HCT116 (cell line): ENCODE data around the gene CCDC8. TPM values are rescaled to one million over a fixed set of nuclear protein-coding genes. Genes with fewer than 3 reads are reported as not detected.

Source experiments
- ATAC-seq: fragments of 200-7000 bp; cut with Tn5 transposase; 2 replicates; pipeline ENCODE4 v1.9.1; 2020; ENCODE audit warnings: mild to moderate bottlenecking, moderate library complexity
- BruUV-seq: library from RNA; stranded (reverse); fragments of 400-500 nt; replicated peaks from 2 replicates; lab custom pipeline; 2021; lab: Mats Ljungman, UMichigan
- CTCF ChIA-PET: fragments of 300-600 bp; sonication (Branson Sonifier 250); formaldehyde crosslinking; loops from one replicate; lab custom pipeline; 2021; ENCODE audit warnings: antibody characterized with exemption; lab: Charles Lee
- POLR2A ChIA-PET: fragments of 300-600, 350-600 bp; sonication (Branson Sonifier 250); formaldehyde crosslinking; loops from one replicate; lab custom pipeline; 2021; ENCODE audit warnings: antibody characterized with exemption; lab: Charles Lee
- RAD21 ChIA-PET, 2 experiments: fragments of 300-600 bp; sonication (Branson Sonifier 250); formaldehyde crosslinking; loops; one replicate each; lab custom pipeline; 2023; ENCODE audit warnings: low total read pairs in 2 of 2; ENCODE audit not compliant: uncharacterized antibody in 2 of 2, unreplicated experiment in 2 of 2, low non-redundant PET in 1 of 2; lab: Charles Lee
- DNase-seq: peaks from one replicate; pipeline ENCODE4 v3.0.0-alpha.2; 2010; ENCODE audit warnings: low read depth, low spot score
- H2AFZ ChIP-seq: fragments of 200-600 bp; shearing (Covaris generic), sonication (generic); 2 replicates; pipeline ENCODE4 v1.6.1; 2017; ENCODE audit warnings: low read depth, mixed run types, mixed read lengths, antibody characterized with exemption, low read length; ENCODE audit not compliant: poor library complexity, severe bottlenecking
- H3K27ac ChIP-seq: 2 replicates; pipeline ENCODE4 v1.5.1; 2012; ENCODE audit warnings: low read depth, low read length
- H3K27me3 ChIP-seq: fragments of 200-600 bp; sonication (generic); 2 replicates; pipeline ENCODE4 v1.6.1; 2016; ENCODE audit warnings: mixed run types, low read length, mixed read lengths; ENCODE audit not compliant: insufficient read depth
- H3K36me3 ChIP-seq, 2 experiments: fragments of 200-500 bp in 1 of 2; fragments of 200-600 bp in 1 of 2; sonication (Bioruptor generic) in 1 of 2; sonication (generic) in 1 of 2; 2 replicates each; pipeline versions ENCODE4 v1.5.1 to v1.6.1; 2014 to 2016; ENCODE audit warnings: low read length in 2 of 2, inconsistent platforms in 1 of 2, mixed read lengths in 1 of 2, mixed run types in 1 of 2; ENCODE audit not compliant: insufficient read depth in 2 of 2, control insufficient read depth in 1 of 2
- H3K4me1 ChIP-seq, 2 experiments: fragments of 200-600 bp in 1 of 2; sonication (generic) in 1 of 2; 2 replicates each; pipeline versions ENCODE4 v1.5.1 to v1.6.1; 2012 to 2017; ENCODE audit warnings: low read length in 2 of 2, inconsistent platforms in 1 of 2, mild to moderate bottlenecking in 1 of 2, mixed read lengths in 1 of 2, mixed run types in 1 of 2, moderate library complexity in 1 of 2; ENCODE audit not compliant: insufficient read depth in 2 of 2, control insufficient read depth in 1 of 2
- H3K4me2 ChIP-seq: fragments of 200-600 bp; sonication (generic); 2 replicates; pipeline ENCODE4 v1.6.1; 2017; ENCODE audit warnings: mixed run types, low read length, mixed read lengths
- H3K4me3 ChIP-seq, 2 experiments: fragments of 200-600 bp in 1 of 2; sonication (generic) in 1 of 2; replicated peaks in 1 of 2; 2 replicates each; pipeline ENCODE4 v1.5.1; 2011 to 2016; ENCODE audit warnings: low read length in 2 of 2, control low read depth in 1 of 2, low read depth in 1 of 2, mild to moderate bottlenecking in 1 of 2, mixed read lengths in 1 of 2, mixed run types in 1 of 2
- H3K79me2 ChIP-seq: fragments of 200-600 bp; sonication (generic); 2 replicates; pipeline ENCODE4 v1.6.1; 2017; ENCODE audit warnings: mild to moderate bottlenecking, mixed run types, low read length, moderate library complexity, mixed read lengths; ENCODE audit not compliant: insufficient read depth
- H3K9ac ChIP-seq: fragments of 200-600 bp; sonication (generic); 2 replicates; pipeline ENCODE4 v1.6.1; 2016; ENCODE audit warnings: low read length, mixed read lengths
- H3K9me2 ChIP-seq: fragments of 200-600 bp; sonication (generic), shearing (Covaris generic); 2 replicates; pipeline ENCODE4 v1.6.1; 2017; ENCODE audit warnings: mixed run types, mild to moderate bottlenecking, moderate library complexity; ENCODE audit not compliant: insufficient read depth
- H3K9me3 ChIP-seq, 2 experiments: fragments of 200-500 bp in 1 of 2; fragments of 200-600 bp in 1 of 2; sonication (Bioruptor generic) in 1 of 2; sonication (generic) in 1 of 2; 2 replicates each; pipeline ENCODE4 v1.6.1; 2014 to 2017; ENCODE audit warnings: low read length in 2 of 2, mixed read lengths in 2 of 2, inconsistent platforms in 1 of 2, low read depth in 1 of 2, mild to moderate bottlenecking in 1 of 2, mixed run types in 1 of 2, moderate library complexity in 1 of 2; ENCODE audit not compliant: control insufficient read depth in 1 of 2, insufficient read depth in 1 of 2
- H4K20me1 ChIP-seq: fragments of 200-600 bp; sonication (generic), shearing (Covaris generic); 2 replicates; pipeline ENCODE4 v1.6.1; 2017; ENCODE audit warnings: mixed run types, mild to moderate bottlenecking, moderate library complexity; ENCODE audit not compliant: insufficient read depth
- CBX3 ChIP-seq: IDR thresholded peaks from 2 replicates; pipeline ENCODE4 v1.6.1; 2012; ENCODE audit warnings: low read depth
- CEBPB ChIP-seq: IDR thresholded peaks from 2 replicates; pipeline ENCODE4 v1.6.1; 2012; ENCODE audit warnings: low read depth
- EGR1 ChIP-seq: IDR thresholded peaks from 2 replicates; pipeline ENCODE4 v1.6.1; 2012; ENCODE audit warnings: low read depth
- EZH2 ChIP-seq: fragments of 200-600 bp; sonication (generic); IDR thresholded peaks from 2 replicates; pipeline ENCODE4 v1.6.1; 2017; ENCODE audit warnings: antibody characterized with exemption, mixed run types
- EZH2phosphoT487 ChIP-seq: fragments of 200-600 bp; IDR thresholded peaks from 2 replicates; pipeline ENCODE4 v1.6.1; 2018; ENCODE audit warnings: antibody characterized with exemption, borderline replicate concordance
- FOSL1 ChIP-seq: IDR thresholded peaks from 2 replicates; pipeline ENCODE4 v1.6.1; 2012; ENCODE audit warnings: low read depth
- RAD21 ChIP-seq: IDR thresholded peaks from 2 replicates; pipeline ENCODE4 v1.6.1; 2012; ENCODE audit warnings: low read depth, mild to moderate bottlenecking
- SIN3A ChIP-seq: IDR thresholded peaks from 2 replicates; pipeline ENCODE4 v1.6.1; 2012; ENCODE audit warnings: low read depth
- SP1 ChIP-seq: IDR thresholded peaks from 2 replicates; pipeline ENCODE4 v1.6.1; 2012; ENCODE audit warnings: low read depth
- YY1 ChIP-seq: IDR thresholded peaks from 2 replicates; pipeline ENCODE4 v1.6.1; 2011; ENCODE audit warnings: low read length, low read depth, moderate library complexity, mild to moderate bottlenecking; ENCODE audit not compliant: insufficient replicate concordance; ENCODE audit errors: extremely low read depth
- ZNF274 ChIP-seq: fragments of 200-500 bp; sonication (Bioruptor generic); IDR thresholded peaks from 2 replicates; pipeline ENCODE4 v1.6.1; 2014; ENCODE audit warnings: mild to moderate bottlenecking, low read depth, low read length, inconsistent platforms
- intact Hi-C: fragments of 100-400 bp; cut with micrococcal nuclease; formaldehyde crosslinking; loops from 2 replicates; pipeline ENCODE4 v1.10.0; 2022
- total RNA-seq: library from RNA; stranded (reverse); gene quantifications from one replicate; pipeline ENCODE4 v1.2.1, GENCODE V29; 2021; ENCODE audit not compliant: unreplicated experiment

CCDC8 gene
- total RNA-seq, 1 experiment from 2014 or later = 0.10 TPM

DNA sequence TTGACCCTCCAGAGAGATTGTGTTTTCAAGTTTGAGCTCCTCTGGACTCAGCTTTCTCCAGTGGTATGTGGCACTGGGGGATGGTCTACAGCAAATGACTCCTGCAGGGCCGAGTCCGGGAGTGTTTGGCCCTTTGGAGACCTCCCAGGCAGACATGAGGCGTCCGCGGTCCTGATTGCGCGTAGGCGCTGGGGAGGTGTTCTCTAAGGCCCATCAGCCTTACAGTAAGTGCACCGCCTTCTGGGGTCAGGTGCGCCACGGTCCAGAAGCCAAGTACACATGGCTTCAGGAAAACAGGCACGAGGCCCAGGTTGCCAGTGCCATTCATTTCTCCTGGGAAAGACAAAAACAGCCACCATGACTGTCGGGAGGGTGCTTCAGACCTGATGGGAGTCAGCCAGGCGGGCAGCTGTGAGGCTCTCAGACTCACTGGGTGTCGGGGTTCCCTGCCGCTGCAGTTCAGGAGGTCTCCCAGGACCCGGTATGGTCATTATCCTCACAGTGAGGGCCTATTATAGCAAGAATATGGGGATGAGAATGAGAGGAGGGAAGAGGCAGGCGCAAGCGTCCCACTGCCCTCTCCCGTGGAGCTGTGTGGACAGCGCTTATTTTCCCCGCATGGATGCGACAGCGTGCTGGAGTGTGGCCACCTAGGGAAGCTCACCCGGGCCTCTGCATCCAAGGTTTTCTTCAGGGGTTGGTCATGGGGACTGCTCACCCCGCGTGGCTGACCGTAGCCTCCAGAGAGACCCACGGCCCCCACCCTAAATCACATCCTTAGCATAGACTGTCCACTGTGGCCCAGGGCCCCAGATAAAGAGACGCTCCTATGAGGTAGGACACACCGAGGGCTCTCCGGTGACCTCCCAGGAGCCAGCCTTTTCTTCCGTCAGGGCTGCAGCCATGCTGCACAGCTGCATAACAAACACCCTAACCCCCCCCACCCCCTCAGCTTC is 21.8 kb downstream of the CCDC8 start:
- Histone ChIP-seq H3K79me2 (no peaks in the 10 kb centered on the region), H3K9me2 (no peaks in the 10 kb centered on the region), H3K36me3 (peaks cover 27 to 44% of the 10 kb centered on the region in 2 experiments), H3K4me3 (no peak overlapping the region), H3K27me3 (no peaks in the 10 kb centered on the region), H2AFZ (no peak overlapping the region), H3K27ac (no peak overlapping the region), H3K4me1 (peaks cover 4 to 11% of the 10 kb centered on the region in 2 experiments; a peak in 1 of 4 replicates), H3K9ac (no peak overlapping the region), H3K9me3 (no peaks in the 10 kb centered on the region; a peak in 1 of 4 replicates), H3K4me2 (no peak overlapping the region), H4K20me1 (no peaks in the 10 kb centered on the region)
- intact Hi-C loops = no loop called here
- CTCF ChIA-PET = no interaction called here
- DNase-seq (no peak), ATAC-seq (no peak)
- TF ChIP-seq YY1 (no peak), RAD21 (no peak), SP1 (no peak), SIN3A (no peak), ZNF274 (no peak), EZH2 (no peak), FOSL1 (no peak), CEBPB (no peak), EGR1 (no peak), EZH2phosphoT487 (no peak), CBX3 (no peak)
- BruUV-seq = no TSS peak
- RAD21 ChIA-PET = no interaction called here
- POLR2A ChIA-PET = no interaction called here
